Sigmoid colon (tissue), 3 donors: ENCODE results near the gene ARRDC5.

Experiments used
- CTCF ChIP-seq, 4 experiments: fragments of 450-650 bp in 3 of 4; fragments of 200-600 bp in 1 of 4; IDR thresholded peaks; one replicate each; pipeline ENCODE4 v1.5.1; 2016 to 2019; ENCODE audit warnings: antibody characterized with exemption in 4 of 4, mild to moderate bottlenecking in 3 of 4, moderate library complexity in 2 of 4
- POLR2A ChIP-seq, 2 donors: fragments of 450-650 bp; IDR thresholded peaks; one replicate each; pipeline ENCODE4 v1.6.1; 2016; ENCODE audit warnings: antibody characterized with exemption in 2 of 2, mild to moderate bottlenecking in 2 of 2, moderate library complexity in 2 of 2

DNA sequence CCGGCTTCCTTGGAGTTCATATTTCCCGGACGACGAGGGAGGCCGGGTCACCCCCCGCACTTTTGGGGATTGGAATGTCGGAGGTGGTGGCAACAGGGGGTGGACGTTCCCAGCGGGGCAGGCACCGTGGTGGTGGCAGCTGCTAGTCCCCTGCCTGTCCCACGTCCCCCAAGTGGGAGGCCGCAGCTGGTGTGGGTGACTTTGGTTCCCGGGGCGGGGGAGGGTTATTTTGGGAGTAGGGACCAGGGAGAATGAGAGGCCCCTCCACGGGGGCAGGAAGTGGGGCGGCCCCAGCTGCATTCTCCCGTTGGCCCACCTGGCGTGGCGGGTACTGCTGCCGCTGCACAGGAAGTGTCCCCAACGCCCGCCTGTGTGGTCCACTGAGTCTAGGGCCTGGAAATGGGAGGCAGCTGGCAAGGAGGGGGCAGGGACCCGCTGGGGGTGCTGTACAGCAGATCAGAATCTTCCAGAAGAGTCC is 24.2 kb downstream of the ARRDC5 start:
- no peak for TF ChIP-seq CTCF (IDR thresholded peaks at IDR 0.05)
- no peak for TF ChIP-seq POLR2A (IDR thresholded peaks at IDR 0.05)
